Effector memory CD8-positive, alpha-beta T cell (primary cell): Measurements from ENCODE around the gene MMP28.

Experiments
- ATAC-seq: fragments of 150-1000 bp; cut with Tn5 transposase; replicated peaks from 2 replicates; pipeline ENCODE4 v1.10.0; 2021; ENCODE audit warnings: mild to moderate bottlenecking, moderate library complexity
- DNase-seq, 3 experiments: peaks; one replicate each; pipeline ENCODE4 v3.0.0; 2021
- H3K27ac Mint-ChIP-seq, 2 donors: one replicate each; pipeline ENCODE4 v1.8.0; 2022; ENCODE audit warnings: mild to moderate bottlenecking in 2 of 2, mixed read lengths in 2 of 2, moderate library complexity in 2 of 2
- H3K27me3 Mint-ChIP-seq, 2 donors: one replicate each; pipeline ENCODE4 v1.8.0; 2022; ENCODE audit warnings: mixed read lengths in 2 of 2
- H3K36me3 Mint-ChIP-seq: one replicate; pipeline ENCODE4 v1.8.0; 2022; ENCODE audit warnings: mild to moderate bottlenecking, moderate library complexity, mixed read lengths; ENCODE audit not compliant: insufficient read depth
- H3K4me1 Mint-ChIP-seq, 2 donors: one replicate each; pipeline ENCODE4 v1.8.0; 2022; ENCODE audit warnings: low read depth in 2 of 2, mixed read lengths in 2 of 2
- H3K4me3 Mint-ChIP-seq, 2 donors: one replicate each; pipeline ENCODE4 v1.8.0; 2022; ENCODE audit warnings: mild to moderate bottlenecking in 2 of 2, mixed read lengths in 2 of 2, moderate library complexity in 2 of 2
- H3K9me3 Mint-ChIP-seq, 2 donors: one replicate each; pipeline ENCODE4 v1.8.0; 2022; ENCODE audit warnings: mixed read lengths in 2 of 2

The MMP28 gene

GRCh38 chr17:35729405-35729833, 66.0 kb downstream of the MMP28 start:
- Mint-ChIP-seq H3K9me3 (no peaks in the 10 kb centered on the region), H3K4me3 (no peak overlapping the region), H3K36me3 (peaks cover 22% of the 10 kb centered on the region), H3K4me1 (peaks cover 11 to 22% of the 10 kb centered on the region in 2 donors), H3K27ac (no peak overlapping the region), H3K27me3 (no peaks in the 10 kb centered on the region)
- ATAC-seq (no peak), DNase-seq (no peak)

DNA sequence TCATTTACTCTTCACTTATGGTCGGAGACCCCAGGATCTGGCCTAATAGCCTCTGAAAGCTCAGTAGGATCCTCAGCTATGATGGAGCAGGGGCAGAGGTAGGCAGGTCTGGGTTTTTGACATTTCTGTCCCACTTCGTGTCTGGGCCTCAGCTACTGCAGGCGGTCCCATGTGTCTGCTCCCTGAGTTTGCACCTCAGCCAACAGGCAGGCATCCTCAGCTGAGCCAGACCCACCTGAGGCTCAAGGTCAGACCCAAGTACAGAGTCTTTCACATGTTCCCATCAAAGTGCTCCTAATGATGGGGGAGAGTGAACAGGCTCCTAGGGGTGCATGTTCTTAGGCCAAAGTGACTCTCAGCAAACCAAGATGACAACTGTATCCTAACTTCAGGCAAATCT, 66.9 kb downstream of the MMP28 start:
- ATAC-seq (no peak), DNase-seq (no peak)
- H3K9me3 Mint-ChIP-seq, result no peaks in the 10 kb centered on the region
- H3K4me3 Mint-ChIP-seq, result no peak overlapping the region
- peaks cover 27% of the 10 kb centered on the region for H3K36me3 Mint-ChIP-seq
- H3K27ac Mint-ChIP-seq, result peak overlapping the region in 1 of 2 donors; percentile 44
- no peaks in the 10 kb centered on the region for H3K27me3 Mint-ChIP-seq
- peaks cover 11 to 22% of the 10 kb centered on the region in 2 donors for H3K4me1 Mint-ChIP-seq

- H3K4me3 Mint-ChIP-seq, result no peak overlapping the region
- peaks cover 30% of the 10 kb centered on the region for H3K36me3 Mint-ChIP-seq
- peak overlapping the region; percentile 5 to 44 for H3K27ac Mint-ChIP-seq
- H3K4me1 Mint-ChIP-seq, result peaks cover 11 to 22% of the 10 kb centered on the region in 2 donors
- no peaks in the 10 kb centered on the region for H3K9me3 Mint-ChIP-seq
- ATAC-seq, result no peak
- H3K27me3 Mint-ChIP-seq, result no peaks in the 10 kb centered on the region
- DNase-seq, result no peak
Measured at GRCh38 chr17:35727635-35728034, 67.8 kb downstream of the MMP28 start.

- H3K36me3 Mint-ChIP-seq, result peaks cover 27% of the 10 kb centered on the region
- H3K27ac Mint-ChIP-seq, result no peak overlapping the region
- no peak overlapping the region for H3K4me3 Mint-ChIP-seq
- ATAC-seq (no peak), DNase-seq (no peak)
- H3K9me3 Mint-ChIP-seq, result no peaks in the 10 kb centered on the region
- H3K27me3 Mint-ChIP-seq, result no peaks in the 10 kb centered on the region
- H3K4me1 Mint-ChIP-seq, result peaks cover 11 to 17% of the 10 kb centered on the region in 2 donors
Measured at GRCh38 chr17:35726953-35727460, 68.4 kb downstream of the MMP28 start.

- Mint-ChIP-seq H3K27ac (no peak overlapping the region), H3K36me3 (peaks cover 27% of the 10 kb centered on the region), H3K27me3 (no peaks in the 10 kb centered on the region), H3K4me1 (peaks cover 11 to 16% of the 10 kb centered on the region in 2 donors), H3K4me3 (no peak overlapping the region), H3K9me3 (no peaks in the 10 kb centered on the region)
- no peak for DNase-seq
- no peak for ATAC-seq
Measured at GRCh38 chr17:35726127-35726952, 69.1 kb downstream of the MMP28 start.

DNA sequence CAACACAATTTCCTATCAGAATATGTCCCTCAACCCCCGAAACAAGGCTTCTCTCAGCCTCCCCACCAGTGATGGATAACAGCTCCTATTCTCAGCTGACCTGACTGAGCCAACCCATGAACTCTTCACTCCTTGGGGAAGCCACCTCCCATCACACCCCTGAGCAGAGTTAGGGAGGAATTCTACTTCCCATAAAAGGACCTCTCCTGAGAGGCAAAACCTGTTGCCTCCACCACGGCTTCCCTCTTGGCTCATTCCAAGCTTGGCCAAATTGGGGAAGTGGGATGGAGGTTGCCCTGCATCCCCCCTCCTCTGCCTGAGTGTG, 69.7 kb downstream of the MMP28 start:
- no peak overlapping the region for H3K4me3 Mint-ChIP-seq
- no peaks in the 10 kb centered on the region for H3K9me3 Mint-ChIP-seq
- H3K4me1 Mint-ChIP-seq, result peaks cover 6 to 10% of the 10 kb centered on the region in 2 donors
- DNase-seq, result no peak
- H3K27me3 Mint-ChIP-seq, result no peaks in the 10 kb centered on the region
- no peak overlapping the region for H3K27ac Mint-ChIP-seq
- peaks cover 27% of the 10 kb centered on the region for H3K36me3 Mint-ChIP-seq
- ATAC-seq, result no peak

DNA sequence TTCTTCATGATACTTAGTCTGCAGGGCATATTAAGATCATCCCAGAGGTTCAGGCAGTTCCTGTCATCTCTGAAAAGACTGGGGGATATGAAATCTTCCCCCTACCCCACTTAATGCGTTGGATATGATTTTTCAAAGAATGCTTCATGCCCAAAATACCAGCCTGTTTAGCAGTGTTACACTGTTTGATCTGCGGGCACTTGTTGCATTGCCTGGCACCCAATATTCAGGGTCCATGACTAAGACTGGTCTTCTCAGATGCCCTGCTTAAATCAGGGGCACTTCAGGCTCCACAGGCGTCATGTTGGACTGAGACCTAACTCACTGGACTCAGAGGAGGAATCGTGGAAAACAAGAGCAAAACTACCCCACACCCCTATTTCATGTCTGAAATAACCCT, 70.4 kb downstream of the MMP28 start:
- ATAC-seq (no peak), DNase-seq (no peak)
- H3K9me3 Mint-ChIP-seq, result no peaks in the 10 kb centered on the region
- H3K4me3 Mint-ChIP-seq, result no peak overlapping the region
- peaks cover 0 to 5% of the 10 kb centered on the region in 2 donors for H3K4me1 Mint-ChIP-seq
- H3K27me3 Mint-ChIP-seq, result no peaks in the 10 kb centered on the region
- H3K27ac Mint-ChIP-seq, result peak overlapping the region in 1 of 2 donors; percentile 35
- peaks cover 25% of the 10 kb centered on the region for H3K36me3 Mint-ChIP-seq

- Mint-ChIP-seq H3K36me3 (peaks cover 25% of the 10 kb centered on the region), H3K9me3 (no peaks in the 10 kb centered on the region), H3K27ac (no peak overlapping the region), H3K27me3 (no peaks in the 10 kb centered on the region), H3K4me3 (no peak overlapping the region), H3K4me1 (peaks cover 0 to 3% of the 10 kb centered on the region in 2 donors)
- DNase-seq, result no peak
- ATAC-seq, result no peak
Measured at GRCh38 chr17:35723735-35724134, 71.7 kb downstream of the MMP28 start.

DNA sequence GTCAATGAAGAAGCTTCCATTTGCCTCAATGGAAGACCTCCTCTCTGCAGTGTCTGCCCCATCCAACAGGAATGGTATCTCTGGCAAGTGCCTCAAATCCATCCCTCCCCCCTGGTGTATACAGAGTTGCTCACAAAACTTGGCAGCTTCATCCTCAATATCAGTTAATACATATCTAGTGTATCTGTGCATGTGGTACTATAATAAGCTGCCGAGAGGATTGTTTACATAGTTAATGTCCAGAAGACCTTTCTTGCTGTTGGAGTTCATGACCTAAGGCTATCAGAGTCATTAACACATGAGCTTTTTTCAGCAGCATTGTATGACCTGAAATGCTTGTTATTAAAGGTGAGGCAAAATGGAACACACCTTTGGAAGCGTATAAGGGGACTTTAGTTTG, 78.0 kb downstream of the MMP28 start:
- no peaks in the 10 kb centered on the region for H3K9me3 Mint-ChIP-seq
- no peaks in the 10 kb centered on the region for H3K27me3 Mint-ChIP-seq
- DNase-seq (no peak), ATAC-seq (no peak)
- H3K36me3 Mint-ChIP-seq, result peaks cover 14% of the 10 kb centered on the region
- H3K4me1 Mint-ChIP-seq, result no peaks in the 10 kb centered on the region
- no peak overlapping the region for H3K27ac Mint-ChIP-seq
- no peak overlapping the region for H3K4me3 Mint-ChIP-seq

- no peaks in the 10 kb centered on the region for H3K9me3 Mint-ChIP-seq
- no peak for DNase-seq
- ATAC-seq, result no peak
- peak overlapping the region in 1 of 2 donors; percentile 9 for H3K27ac Mint-ChIP-seq
- no peaks in the 10 kb centered on the region for H3K27me3 Mint-ChIP-seq
- no peak overlapping the region for H3K4me3 Mint-ChIP-seq
- no peaks in the 10 kb centered on the region for H3K4me1 Mint-ChIP-seq
- peaks cover 14% of the 10 kb centered on the region for H3K36me3 Mint-ChIP-seq
Measured at GRCh38 chr17:35716897-35717465, 78.5 kb downstream of the MMP28 start.

- ATAC-seq (no peak), DNase-seq (no peak)
- H3K9me3 Mint-ChIP-seq, result no peaks in the 10 kb centered on the region
- no peaks in the 10 kb centered on the region for H3K27me3 Mint-ChIP-seq
- H3K27ac Mint-ChIP-seq, result no peak overlapping the region
- H3K4me3 Mint-ChIP-seq, result no peak overlapping the region
- H3K4me1 Mint-ChIP-seq, result no peaks in the 10 kb centered on the region
- peaks cover 20% of the 10 kb centered on the region for H3K36me3 Mint-ChIP-seq
Measured at GRCh38 chr17:35716173-35716572, 79.3 kb downstream of the MMP28 start.
